Measurements from ENCODE around the gene LCN9. TPM values are rescaled to one million over a fixed set of nuclear protein-coding genes. Genes with fewer than 3 reads are reported as not detected.

LCN9 gene
- total RNA-seq, 1 experiment from 2014 or later, result 2.6 TPM

DNA sequence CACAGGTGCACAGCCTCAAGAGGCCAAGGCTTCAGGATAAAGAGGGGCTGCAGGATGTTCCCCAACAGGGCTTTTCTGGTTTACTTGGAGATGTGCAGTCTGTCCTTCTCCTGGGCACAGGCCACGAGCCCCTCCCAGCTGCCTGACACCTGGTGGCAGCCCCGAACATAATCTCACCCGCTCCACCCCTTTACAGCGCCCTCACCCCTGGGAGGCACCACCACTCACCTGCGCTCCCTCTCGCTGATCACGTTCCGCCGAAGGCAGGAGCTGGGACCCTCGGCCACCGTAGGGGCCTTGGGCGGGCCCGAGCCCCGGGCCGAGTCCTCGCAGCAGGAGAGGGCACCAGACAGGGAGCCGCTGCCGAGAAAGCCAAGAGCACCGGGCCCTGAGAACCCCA lies 35.7 kb downstream of the LCN9 start:
- H3K36me3 Mint-ChIP-seq, result no peaks in the 10 kb centered on the region
- H3K4me1 Mint-ChIP-seq, result peaks cover 2% of the 10 kb centered on the region; the same call in 1 of the 2 replicates
- DNase-seq (ENCODE audit: low spot score) (peak; percentile 24), ATAC-seq (peak; percentile 27; the same call in 1 of the 2 replicates)
- no peak overlapping the region for H3K27ac Mint-ChIP-seq
- no peak overlapping the region for H3K4me3 Mint-ChIP-seq
- H3K27me3 Mint-ChIP-seq (ENCODE audit: low read depth), result no peaks in the 10 kb centered on the region; the same call in 1 of the 2 replicates
- CTCF ChIA-PET, result interaction anchor here (1.0 kb wide), 1 partner anchor 118 kb away, joined by 3 read pairs; no protein-coding TSS in a partner anchor
- H3K9me3 Mint-ChIP-seq, result no peaks in the 10 kb centered on the region
- POLR2A ChIA-PET, result no interaction called here
- TF ChIP-seq CBFB (CRISPR knock-in tag; IDR thresholded peaks at IDR 0.05; ENCODE audit: low read depth), result no peak
- no peak for TF ChIP-seq TEAD1 (CRISPR knock-in tag; IDR thresholded peaks at IDR 0.05)
- no peak for TF ChIP-seq JUN (CRISPR knock-in tag; IDR thresholded peaks at IDR 0.05)
- TF ChIP-seq ZNF671 (CRISPR knock-in tag; IDR thresholded peaks at IDR 0.05), result no peak
- TF ChIP-seq ZNF121 (CRISPR knock-in tag; IDR thresholded peaks at IDR 0.05), result no peak
- no peak for TF ChIP-seq ATF1 (CRISPR knock-in tag; IDR thresholded peaks at IDR 0.05)
- TF ChIP-seq, protein P1, sequence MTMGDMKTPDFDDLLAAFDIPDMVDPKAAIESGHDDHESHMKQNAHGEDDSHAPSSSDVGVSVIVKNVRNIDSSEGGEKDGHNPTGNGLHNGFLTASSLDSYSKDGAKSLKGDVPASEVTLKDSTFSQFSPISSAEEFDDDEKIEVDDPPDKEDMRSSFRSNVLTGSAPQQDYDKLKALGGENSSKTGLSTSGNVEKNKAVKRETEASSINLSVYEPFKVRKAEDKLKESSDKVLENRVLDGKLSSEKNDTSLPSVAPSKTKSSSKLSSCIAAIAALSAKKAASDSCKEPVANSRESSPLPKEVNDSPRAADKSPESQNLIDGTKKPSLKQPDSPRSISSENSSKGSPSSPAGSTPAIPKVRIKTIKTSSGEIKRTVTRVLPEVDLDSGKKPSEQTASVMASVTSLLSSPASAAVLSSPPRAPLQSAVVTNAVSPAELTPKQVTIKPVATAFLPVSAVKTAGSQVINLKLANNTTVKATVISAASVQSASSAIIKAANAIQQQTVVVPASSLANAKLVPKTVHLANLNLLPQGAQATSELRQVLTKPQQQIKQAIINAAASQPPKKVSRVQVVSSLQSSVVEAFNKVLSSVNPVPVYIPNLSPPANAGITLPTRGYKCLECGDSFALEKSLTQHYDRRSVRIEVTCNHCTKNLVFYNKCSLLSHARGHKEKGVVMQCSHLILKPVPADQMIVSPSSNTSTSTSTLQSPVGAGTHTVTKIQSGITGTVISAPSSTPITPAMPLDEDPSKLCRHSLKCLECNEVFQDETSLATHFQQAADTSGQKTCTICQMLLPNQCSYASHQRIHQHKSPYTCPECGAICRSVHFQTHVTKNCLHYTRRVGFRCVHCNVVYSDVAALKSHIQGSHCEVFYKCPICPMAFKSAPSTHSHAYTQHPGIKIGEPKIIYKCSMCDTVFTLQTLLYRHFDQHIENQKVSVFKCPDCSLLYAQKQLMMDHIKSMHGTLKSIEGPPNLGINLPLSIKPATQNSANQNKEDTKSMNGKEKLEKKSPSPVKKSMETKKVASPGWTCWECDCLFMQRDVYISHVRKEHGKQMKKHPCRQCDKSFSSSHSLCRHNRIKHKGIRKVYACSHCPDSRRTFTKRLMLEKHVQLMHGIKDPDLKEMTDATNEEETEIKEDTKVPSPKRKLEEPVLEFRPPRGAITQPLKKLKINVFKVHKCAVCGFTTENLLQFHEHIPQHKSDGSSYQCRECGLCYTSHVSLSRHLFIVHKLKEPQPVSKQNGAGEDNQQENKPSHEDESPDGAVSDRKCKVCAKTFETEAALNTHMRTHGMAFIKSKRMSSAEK (CRISPR knock-in tag; IDR thresholded peaks at IDR 0.05; ENCODE audit: borderline replicate concordance), result no peak
- no peak for TF ChIP-seq IRF2 (CRISPR knock-in tag; IDR thresholded peaks at IDR 0.05; ENCODE audit: borderline replicate concordance, low read depth)

DNA sequence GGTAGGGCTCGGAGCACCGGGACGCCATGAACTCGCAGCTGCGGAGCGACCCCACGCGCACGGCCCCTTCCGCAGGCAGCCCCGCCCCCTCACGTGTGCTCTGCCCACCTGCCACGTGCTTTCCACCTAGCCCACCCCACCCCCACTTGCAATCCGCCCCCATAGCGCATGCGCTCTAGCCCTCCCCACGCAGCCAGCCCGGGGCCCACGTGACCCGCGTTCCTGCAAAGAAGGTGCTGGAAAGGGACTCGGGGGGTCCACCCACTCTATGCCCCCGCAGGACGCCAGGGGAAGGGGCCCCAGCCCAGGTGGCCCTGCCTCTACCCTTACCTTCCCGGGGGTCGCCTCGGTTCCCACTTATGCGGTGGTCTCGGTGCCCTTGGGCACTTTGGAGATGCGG lies 36.3 kb downstream of the LCN9 start, which contains the start of gene SOHLH1:
Gene SOHLH1 (minus strand): TSS at position 42 of the 400 bp plus-strand sequence. CDS start 14 bp downstream, at position 28.
- Mint-ChIP-seq H3K4me1 (peaks cover 2% of the 10 kb centered on the region; the same call in 1 of the 2 replicates), H3K4me3 (no peak within 1 kb of the TSS), H3K36me3 (no peaks in the 10 kb centered on the region), H3K9me3 (no peaks in the 10 kb centered on the region), H3K27me3 (ENCODE audit: low read depth) (no peaks in the 10 kb centered on the region; the same call in 1 of the 2 replicates), H3K27ac (no peak within 1 kb of the TSS)
- no peak for DNase-seq (ENCODE audit: low spot score)
- ChIA-PET CTCF (no interaction called here), POLR2A (interaction anchor here (0.8 kb wide), 1 partner anchor 15 kb away, joined by 3 read pairs; no protein-coding TSS in a partner anchor)
- TF ChIP-seq NR1H2 (CRISPR knock-in tag; IDR thresholded peaks at IDR 0.05) (no peak), FOXK1 (CRISPR knock-in tag; IDR thresholded peaks at IDR 0.05) (no peak), NFE2L1 (CRISPR knock-in tag; IDR thresholded peaks at IDR 0.05) (no peak), SP1 (CRISPR knock-in tag; conservative IDR thresholded peaks at IDR 0.05) (no peak), TEAD4 (CRISPR knock-in tag; IDR thresholded peaks at IDR 0.05) (no peak), FOXJ3 (CRISPR knock-in tag; IDR thresholded peaks at IDR 0.05; ENCODE audit: borderline replicate concordance) (no peak)
- TF ChIP-seq, protein P2, sequence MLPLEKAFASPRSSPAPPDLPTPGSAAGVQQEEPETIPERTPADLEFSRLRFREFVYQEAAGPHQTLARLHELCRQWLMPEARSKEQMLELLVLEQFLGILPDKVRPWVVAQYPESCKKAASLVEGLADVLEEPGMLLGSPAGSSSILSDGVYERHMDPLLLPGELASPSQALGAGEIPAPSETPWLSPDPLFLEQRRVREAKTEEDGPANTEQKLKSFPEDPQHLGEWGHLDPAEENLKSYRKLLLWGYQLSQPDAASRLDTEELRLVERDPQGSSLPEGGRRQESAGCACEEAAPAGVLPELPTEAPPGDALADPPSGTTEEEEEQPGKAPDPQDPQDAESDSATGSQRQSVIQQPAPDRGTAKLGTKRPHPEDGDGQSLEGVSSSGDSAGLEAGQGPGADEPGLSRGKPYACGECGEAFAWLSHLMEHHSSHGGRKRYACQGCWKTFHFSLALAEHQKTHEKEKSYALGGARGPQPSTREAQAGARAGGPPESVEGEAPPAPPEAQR (CRISPR knock-in tag; IDR thresholded peaks at IDR 0.05), result no peak
- TF ChIP-seq, protein P3, sequence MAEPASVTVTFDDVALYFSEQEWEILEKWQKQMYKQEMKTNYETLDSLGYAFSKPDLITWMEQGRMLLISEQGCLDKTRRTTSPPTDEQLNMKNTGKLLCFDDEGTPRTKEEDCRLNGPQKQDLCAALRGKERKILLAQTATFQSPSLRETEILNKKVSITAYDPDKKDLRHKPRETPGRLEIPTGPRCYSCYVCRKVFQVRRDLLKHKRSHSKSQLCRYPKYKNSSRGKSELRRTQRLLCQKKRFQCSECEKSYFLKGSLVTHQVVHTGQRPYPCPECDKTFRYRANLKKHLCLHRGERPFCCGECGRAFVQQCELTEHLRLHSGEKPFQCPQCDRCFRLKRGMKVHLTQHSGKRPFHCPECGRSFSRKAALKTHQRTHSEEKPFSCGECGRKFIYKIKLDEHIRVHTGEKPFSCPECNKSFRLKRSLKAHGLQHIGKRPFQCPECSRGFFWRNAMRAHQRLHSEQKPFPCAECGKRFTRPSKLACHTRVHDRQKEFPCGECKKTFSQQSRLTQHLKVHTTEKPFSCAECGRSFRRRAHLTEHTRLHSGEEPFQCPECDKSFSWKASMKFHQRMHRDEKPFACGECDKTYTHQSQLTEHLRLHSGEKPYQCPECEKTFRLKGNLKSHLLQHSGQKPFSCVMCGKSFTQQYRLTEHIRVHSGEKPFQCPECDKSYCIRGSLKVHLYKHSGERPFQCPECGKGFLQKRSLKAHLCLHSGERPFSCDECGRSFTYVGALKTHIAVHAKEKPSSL (CRISPR knock-in tag; conservative IDR thresholded peaks at IDR 0.05), result no peak
- TF ChIP-seq, protein P4, sequence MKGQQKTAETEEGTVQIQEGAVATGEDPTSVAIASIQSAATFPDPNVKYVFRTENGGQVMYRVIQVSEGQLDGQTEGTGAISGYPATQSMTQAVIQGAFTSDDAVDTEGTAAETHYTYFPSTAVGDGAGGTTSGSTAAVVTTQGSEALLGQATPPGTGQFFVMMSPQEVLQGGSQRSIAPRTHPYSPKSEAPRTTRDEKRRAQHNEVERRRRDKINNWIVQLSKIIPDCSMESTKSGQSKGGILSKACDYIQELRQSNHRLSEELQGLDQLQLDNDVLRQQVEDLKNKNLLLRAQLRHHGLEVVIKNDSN (CRISPR knock-in tag; IDR thresholded peaks at IDR 0.05), result no peak
- TF ChIP-seq, protein P5, sequence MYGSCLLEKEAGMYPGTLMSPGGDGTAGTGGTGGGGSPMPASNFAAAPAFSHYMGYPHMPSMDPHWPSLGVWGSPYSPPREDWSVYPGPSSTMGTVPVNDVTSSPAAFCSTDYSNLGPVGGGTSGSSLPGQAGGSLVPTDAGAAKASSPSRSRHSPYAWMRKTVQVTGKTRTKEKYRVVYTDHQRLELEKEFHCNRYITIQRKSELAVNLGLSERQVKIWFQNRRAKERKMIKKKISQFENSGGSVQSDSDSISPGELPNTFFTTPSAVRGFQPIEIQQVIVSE (CRISPR knock-in tag; IDR thresholded peaks at IDR 0.05; ENCODE audit: borderline replicate concordance), result no peak
- ATAC-seq, result no peak

Measured in WTC11 (cell line).